Measurements from ENCODE around the gene WDR33.

Gene WDR33

DNA sequence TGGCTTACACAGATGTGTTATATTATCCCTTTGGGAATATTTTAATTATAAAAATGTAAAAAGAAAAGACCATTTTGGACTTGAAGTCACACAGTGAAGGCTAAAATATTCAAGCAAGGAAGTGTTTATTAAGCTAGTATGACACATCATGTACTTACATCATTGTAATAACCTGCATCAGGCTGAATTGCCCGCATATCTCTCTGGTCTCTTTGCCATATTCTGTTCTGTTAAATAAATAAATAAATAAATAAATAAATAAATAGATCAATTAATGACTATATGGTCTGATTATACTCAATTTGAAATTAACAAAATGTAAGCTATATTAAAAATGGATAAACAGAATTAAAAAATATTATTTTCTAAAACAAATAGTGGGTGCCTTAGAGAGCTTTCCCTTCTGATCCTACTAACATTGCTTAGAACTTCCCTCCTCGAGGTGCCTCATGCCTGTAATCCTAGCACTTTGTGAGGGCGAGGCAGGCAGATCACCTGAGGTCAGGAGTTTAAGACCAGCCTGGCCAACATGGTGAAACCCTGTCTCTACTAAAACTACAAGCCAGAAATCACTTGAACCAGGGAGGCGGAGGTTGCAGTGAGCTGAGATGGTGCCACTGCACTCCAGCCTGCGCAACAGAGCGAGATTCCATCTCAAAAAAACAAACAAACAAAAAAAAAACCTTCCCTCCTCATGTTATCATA lies 42.0 kb downstream of the WDR33 start:
- Histone ChIP-seq H3K36me3 (ENCODE audit: insufficient read depth) (peaks cover 4% of the 10 kb centered on the region; the same call in 1 of the 2 replicates), H3K4me2 (no peak overlapping the region), H2AFZ (ENCODE audit: low read depth) (no peak overlapping the region), H3K4me1 (ENCODE audit: low read depth, poor library complexity, severe bottlenecking) (no peaks in the 10 kb centered on the region), H3K4me3 (IDR thresholded peaks at IDR 0.05; ENCODE audit: insufficient read depth, low read depth, low read length) (no peak overlapping the region), H3K79me2 (ENCODE audit: insufficient read depth, low read depth) (no peaks in the 10 kb centered on the region), H3K27ac (no peak overlapping the region), H4K20me1 (ENCODE audit: insufficient read depth) (no peaks in the 10 kb centered on the region), H3K9ac (no peak overlapping the region), H3K27me3 (ENCODE audit: insufficient read depth, low read depth) (no peaks in the 10 kb centered on the region)
- TF ChIP-seq, protein P1, sequence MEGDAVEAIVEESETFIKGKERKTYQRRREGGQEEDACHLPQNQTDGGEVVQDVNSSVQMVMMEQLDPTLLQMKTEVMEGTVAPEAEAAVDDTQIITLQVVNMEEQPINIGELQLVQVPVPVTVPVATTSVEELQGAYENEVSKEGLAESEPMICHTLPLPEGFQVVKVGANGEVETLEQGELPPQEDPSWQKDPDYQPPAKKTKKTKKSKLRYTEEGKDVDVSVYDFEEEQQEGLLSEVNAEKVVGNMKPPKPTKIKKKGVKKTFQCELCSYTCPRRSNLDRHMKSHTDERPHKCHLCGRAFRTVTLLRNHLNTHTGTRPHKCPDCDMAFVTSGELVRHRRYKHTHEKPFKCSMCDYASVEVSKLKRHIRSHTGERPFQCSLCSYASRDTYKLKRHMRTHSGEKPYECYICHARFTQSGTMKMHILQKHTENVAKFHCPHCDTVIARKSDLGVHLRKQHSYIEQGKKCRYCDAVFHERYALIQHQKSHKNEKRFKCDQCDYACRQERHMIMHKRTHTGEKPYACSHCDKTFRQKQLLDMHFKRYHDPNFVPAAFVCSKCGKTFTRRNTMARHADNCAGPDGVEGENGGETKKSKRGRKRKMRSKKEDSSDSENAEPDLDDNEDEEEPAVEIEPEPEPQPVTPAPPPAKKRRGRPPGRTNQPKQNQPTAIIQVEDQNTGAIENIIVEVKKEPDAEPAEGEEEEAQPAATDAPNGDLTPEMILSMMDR (conservative IDR thresholded peaks at IDR 0.05; ENCODE audit: low read depth, low read length), result no peak

DNA sequence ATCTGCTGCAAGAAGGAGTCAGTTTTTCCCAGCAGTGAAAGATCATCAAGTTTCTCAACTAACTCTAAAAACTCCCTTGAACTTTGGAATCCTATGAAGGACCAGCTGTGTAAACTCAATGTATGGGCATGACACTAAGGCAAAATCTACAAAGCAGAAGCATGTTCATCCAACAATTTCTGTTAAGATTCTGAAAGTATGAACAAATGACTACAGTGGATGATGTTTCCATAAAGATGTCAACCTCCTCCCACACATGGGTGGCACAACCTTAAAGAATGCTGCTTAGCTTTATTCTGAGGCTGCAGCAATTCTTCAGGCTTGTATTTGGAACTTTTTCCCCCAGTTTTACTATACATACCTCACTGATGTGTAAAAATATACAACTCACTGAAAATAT lies 47.2 kb downstream of the WDR33 start:
- TF ChIP-seq, protein P1 (conservative IDR thresholded peaks at IDR 0.05; ENCODE audit: low read depth, low read length), result no peak
- Histone ChIP-seq H3K27me3 (ENCODE audit: insufficient read depth, low read depth) (no peaks in the 10 kb centered on the region), H3K4me3 (IDR thresholded peaks at IDR 0.05; ENCODE audit: insufficient read depth, low read depth, low read length) (no peak overlapping the region), H3K27ac (no peak overlapping the region), H4K20me1 (ENCODE audit: insufficient read depth) (no peaks in the 10 kb centered on the region), H2AFZ (ENCODE audit: low read depth) (no peak overlapping the region), H3K9ac (no peak overlapping the region), H3K4me1 (ENCODE audit: low read depth, poor library complexity, severe bottlenecking) (no peaks in the 10 kb centered on the region), H3K36me3 (ENCODE audit: insufficient read depth) (no peaks in the 10 kb centered on the region), H3K4me2 (no peak overlapping the region), H3K79me2 (ENCODE audit: insufficient read depth, low read depth) (no peaks in the 10 kb centered on the region)

DNA sequence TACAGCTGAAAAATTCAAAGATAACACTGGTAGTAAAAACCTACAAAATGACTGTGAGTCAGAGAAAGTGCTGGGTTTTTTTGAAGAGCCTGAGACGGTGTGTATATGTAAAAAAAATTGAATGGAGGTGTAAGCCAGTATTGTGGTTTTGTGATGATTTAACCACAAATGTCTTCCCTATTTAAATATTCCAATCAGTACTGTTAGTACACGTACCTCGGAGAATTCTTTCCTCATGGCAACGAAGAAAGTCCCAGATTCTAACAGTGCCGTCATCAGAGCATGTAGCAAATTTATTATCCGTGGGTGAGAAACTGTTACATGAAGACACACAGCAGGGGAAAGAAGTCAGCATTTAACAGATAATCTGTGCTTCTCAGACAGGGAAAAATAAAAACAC lies 48.1 kb downstream of the WDR33 start:
- no peaks in the 10 kb centered on the region for H3K79me2 ChIP-seq (ENCODE audit: insufficient read depth, low read depth)
- no peak overlapping the region for H3K27ac ChIP-seq
- H3K9ac ChIP-seq, result no peak overlapping the region
- H2AFZ ChIP-seq (ENCODE audit: low read depth), result no peak overlapping the region
- H3K4me1 ChIP-seq (ENCODE audit: low read depth, poor library complexity, severe bottlenecking), result no peaks in the 10 kb centered on the region
- no peaks in the 10 kb centered on the region for H4K20me1 ChIP-seq (ENCODE audit: insufficient read depth)
- H3K27me3 ChIP-seq (ENCODE audit: insufficient read depth, low read depth), result no peaks in the 10 kb centered on the region
- H3K36me3 ChIP-seq (ENCODE audit: insufficient read depth), result no peaks in the 10 kb centered on the region
- H3K4me3 ChIP-seq (IDR thresholded peaks at IDR 0.05; ENCODE audit: insufficient read depth, low read depth, low read length), result no peak overlapping the region
- TF ChIP-seq, protein P1 (conservative IDR thresholded peaks at IDR 0.05; ENCODE audit: low read depth, low read length), result no peak
- no peak overlapping the region for H3K4me2 ChIP-seq

DNA sequence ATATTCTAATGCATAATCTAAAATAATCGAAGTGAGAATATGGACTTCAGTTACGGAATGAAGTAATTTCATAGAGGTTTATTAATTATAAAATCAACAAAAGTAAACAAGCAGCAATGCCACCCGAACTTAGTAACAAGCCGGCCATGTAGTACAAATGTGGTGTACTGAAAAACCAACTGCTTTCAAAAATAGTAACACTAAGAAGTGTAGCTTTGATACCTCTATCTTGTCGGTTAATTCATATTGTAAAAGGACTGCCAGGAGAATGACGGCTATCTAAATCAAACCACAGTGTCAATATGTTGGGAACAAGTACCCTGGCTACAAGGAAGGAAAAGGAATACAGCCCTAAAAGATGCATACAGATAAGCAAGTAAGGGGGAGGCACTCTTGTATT lies 48.5 kb downstream of the WDR33 start:
- no peak overlapping the region for H2AFZ ChIP-seq (ENCODE audit: low read depth)
- no peak overlapping the region for H3K4me2 ChIP-seq
- no peaks in the 10 kb centered on the region for H3K4me1 ChIP-seq (ENCODE audit: low read depth, poor library complexity, severe bottlenecking)
- no peak overlapping the region for H3K4me3 ChIP-seq (IDR thresholded peaks at IDR 0.05; ENCODE audit: insufficient read depth, low read depth, low read length)
- no peaks in the 10 kb centered on the region for H3K36me3 ChIP-seq (ENCODE audit: insufficient read depth)
- no peaks in the 10 kb centered on the region for H3K79me2 ChIP-seq (ENCODE audit: insufficient read depth, low read depth)
- no peak overlapping the region for H3K27ac ChIP-seq
- H4K20me1 ChIP-seq (ENCODE audit: insufficient read depth), result no peaks in the 10 kb centered on the region
- no peak overlapping the region for H3K9ac ChIP-seq
- TF ChIP-seq, protein P1 (conservative IDR thresholded peaks at IDR 0.05; ENCODE audit: low read depth, low read length), result no peak
- H3K27me3 ChIP-seq (ENCODE audit: insufficient read depth, low read depth), result no peaks in the 10 kb centered on the region
